Panc1 (cell line): ENCODE results near the gene NT5M.

Experiments
- SIN3A ChIP-seq: IDR thresholded peaks from 2 replicates; pipeline ENCODE4 v1.6.1; 2012; ENCODE audit warnings: low read depth, mild to moderate bottlenecking, low read length, moderate library complexity, borderline replicate concordance; ENCODE audit not compliant: insufficient read depth
- TF ChIP-seq, protein P1 (sequence below): fragments of 450-650 bp; IDR thresholded peaks from 2 replicates; pipeline ENCODE4 v1.5.1; 2017; ENCODE audit warnings: mild to moderate bottlenecking
- TF ChIP-seq, protein P2 (sequence below), 2 experiments: IDR thresholded peaks; 2 replicates each; pipeline ENCODE4 v1.6.1; 2011 to 2012; ENCODE audit warnings: low read depth in 2 of 2, control low read depth in 1 of 2, low read length in 1 of 2, mild to moderate bottlenecking in 1 of 2, moderate library complexity in 1 of 2; ENCODE audit not compliant: insufficient read depth in 1 of 2

DNA sequence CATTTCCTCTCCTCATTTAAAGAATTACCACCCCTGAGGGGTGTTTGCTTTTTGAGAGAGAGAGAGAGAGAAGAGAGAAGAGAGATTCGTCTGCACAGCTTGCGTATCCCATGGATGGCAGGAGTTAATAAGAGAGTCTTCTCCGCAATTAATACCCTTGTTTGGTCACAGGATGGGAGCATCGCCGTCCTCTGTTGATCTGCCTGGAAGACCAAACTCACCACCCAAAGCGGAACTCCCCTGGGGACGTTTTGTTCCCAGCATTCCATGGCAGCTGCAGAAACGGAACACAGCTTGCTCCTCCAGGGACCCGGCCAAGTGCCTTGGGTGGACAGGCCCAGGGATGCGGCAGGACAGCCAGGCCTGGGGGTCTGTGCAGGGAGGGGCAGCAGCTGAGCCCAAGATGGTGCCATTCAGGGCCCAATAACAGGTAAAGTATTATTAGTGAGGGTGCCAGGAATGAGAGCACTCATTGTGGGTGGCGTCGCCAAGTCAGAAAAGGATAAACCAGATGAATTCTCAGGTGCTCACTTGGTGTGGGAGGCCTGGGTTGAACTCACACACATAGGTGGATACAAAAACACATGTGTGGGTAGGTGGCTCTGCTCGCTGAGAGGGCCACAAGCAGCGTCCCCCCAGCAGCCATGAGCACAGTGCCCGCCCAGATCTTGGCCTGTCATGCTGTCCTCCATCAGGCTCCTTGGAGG lies 83.1 kb downstream of the NT5M start:
- TF ChIP-seq SIN3A = no peak
- TF ChIP-seq, protein P1, sequence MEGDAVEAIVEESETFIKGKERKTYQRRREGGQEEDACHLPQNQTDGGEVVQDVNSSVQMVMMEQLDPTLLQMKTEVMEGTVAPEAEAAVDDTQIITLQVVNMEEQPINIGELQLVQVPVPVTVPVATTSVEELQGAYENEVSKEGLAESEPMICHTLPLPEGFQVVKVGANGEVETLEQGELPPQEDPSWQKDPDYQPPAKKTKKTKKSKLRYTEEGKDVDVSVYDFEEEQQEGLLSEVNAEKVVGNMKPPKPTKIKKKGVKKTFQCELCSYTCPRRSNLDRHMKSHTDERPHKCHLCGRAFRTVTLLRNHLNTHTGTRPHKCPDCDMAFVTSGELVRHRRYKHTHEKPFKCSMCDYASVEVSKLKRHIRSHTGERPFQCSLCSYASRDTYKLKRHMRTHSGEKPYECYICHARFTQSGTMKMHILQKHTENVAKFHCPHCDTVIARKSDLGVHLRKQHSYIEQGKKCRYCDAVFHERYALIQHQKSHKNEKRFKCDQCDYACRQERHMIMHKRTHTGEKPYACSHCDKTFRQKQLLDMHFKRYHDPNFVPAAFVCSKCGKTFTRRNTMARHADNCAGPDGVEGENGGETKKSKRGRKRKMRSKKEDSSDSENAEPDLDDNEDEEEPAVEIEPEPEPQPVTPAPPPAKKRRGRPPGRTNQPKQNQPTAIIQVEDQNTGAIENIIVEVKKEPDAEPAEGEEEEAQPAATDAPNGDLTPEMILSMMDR = no peak
- TF ChIP-seq, protein P2, sequence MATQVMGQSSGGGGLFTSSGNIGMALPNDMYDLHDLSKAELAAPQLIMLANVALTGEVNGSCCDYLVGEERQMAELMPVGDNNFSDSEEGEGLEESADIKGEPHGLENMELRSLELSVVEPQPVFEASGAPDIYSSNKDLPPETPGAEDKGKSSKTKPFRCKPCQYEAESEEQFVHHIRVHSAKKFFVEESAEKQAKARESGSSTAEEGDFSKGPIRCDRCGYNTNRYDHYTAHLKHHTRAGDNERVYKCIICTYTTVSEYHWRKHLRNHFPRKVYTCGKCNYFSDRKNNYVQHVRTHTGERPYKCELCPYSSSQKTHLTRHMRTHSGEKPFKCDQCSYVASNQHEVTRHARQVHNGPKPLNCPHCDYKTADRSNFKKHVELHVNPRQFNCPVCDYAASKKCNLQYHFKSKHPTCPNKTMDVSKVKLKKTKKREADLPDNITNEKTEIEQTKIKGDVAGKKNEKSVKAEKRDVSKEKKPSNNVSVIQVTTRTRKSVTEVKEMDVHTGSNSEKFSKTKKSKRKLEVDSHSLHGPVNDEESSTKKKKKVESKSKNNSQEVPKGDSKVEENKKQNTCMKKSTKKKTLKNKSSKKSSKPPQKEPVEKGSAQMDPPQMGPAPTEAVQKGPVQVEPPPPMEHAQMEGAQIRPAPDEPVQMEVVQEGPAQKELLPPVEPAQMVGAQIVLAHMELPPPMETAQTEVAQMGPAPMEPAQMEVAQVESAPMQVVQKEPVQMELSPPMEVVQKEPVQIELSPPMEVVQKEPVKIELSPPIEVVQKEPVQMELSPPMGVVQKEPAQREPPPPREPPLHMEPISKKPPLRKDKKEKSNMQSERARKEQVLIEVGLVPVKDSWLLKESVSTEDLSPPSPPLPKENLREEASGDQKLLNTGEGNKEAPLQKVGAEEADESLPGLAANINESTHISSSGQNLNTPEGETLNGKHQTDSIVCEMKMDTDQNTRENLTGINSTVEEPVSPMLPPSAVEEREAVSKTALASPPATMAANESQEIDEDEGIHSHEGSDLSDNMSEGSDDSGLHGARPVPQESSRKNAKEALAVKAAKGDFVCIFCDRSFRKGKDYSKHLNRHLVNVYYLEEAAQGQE (IDR thresholded peaks at IDR 0.05; ENCODE audit: insufficient read depth in 1 of 2, low read depth in 2 of 2, low read length in 1 of 2) = no peak
